Colonic mucosa (tissue), 4 donors: ENCODE data around the gene NLRP2B. TPM values are rescaled to one million over a fixed set of nuclear protein-coding genes. Genes with fewer than 3 reads are reported as not detected.
"Not testable (repeated sequence)": the region's sequence is repeated elsewhere in the genome, so short reads cannot be mapped to it uniquely, and the experiment has no call there.

Experiments used
- DNase-seq: peaks from one replicate; pipeline ENCODE4 v3.0.0-alpha.2; 2020
- H3K27ac ChIP-seq: fragments of 200-600 bp; one replicate; pipeline ENCODE4 v1.8.0; 2021
- H3K27me3 ChIP-seq: fragments of 200-600 bp; one replicate; pipeline ENCODE4 v1.8.0; 2021
- H3K36me3 ChIP-seq: fragments of 200-600 bp; one replicate; pipeline ENCODE4 v1.8.0; 2021
- H3K4me1 ChIP-seq: fragments of 200-600 bp; one replicate; pipeline ENCODE4 v1.8.0; 2021; ENCODE audit warnings: mild to moderate bottlenecking
- H3K4me3 ChIP-seq: fragments of 200-600 bp; one replicate; pipeline ENCODE4 v1.8.0; 2021
- H3K9ac ChIP-seq, 2 donors: one replicate each; pipeline ENCODE4 v1.7.0; 2013; ENCODE audit warnings: control low read depth in 2 of 2, low read depth in 2 of 2, low read length in 2 of 2
- H3K9me3 ChIP-seq: fragments of 200-600 bp; one replicate; pipeline ENCODE4 v1.8.0; 2021
- intact Hi-C: fragments of 100-400 bp; cut with DNase I; formaldehyde crosslinking; loops from one replicate; pipeline ENCODE4 v1.14.1; 2022
- total RNA-seq, 2 donors: library from RNA; stranded (reverse); fragmentation: NEBNext Ultra II Directional in 1 of 2; extraction: Animal tissue kit (Norgen Biotek cat#: 25700) in 1 of 2; gene quantifications; one replicate each; pipeline ENCODE4 v1.2.1, GENCODE V29; 2021
- TF ChIP-seq, protein P1 (sequence below): fragments of 200-600 bp; IDR thresholded peaks from one replicate; pipeline ENCODE4 v1.8.0; 2022; ENCODE audit warnings: antibody characterized with exemption, mild to moderate bottlenecking
- donor health status: healthy.
- donor health status: DM: no; HTN: no; CAD: no.
- donor health status: DM: no; HTN: no; CAD: no.

Gene NLRP2B
- total RNA-seq: not detected

DNA sequence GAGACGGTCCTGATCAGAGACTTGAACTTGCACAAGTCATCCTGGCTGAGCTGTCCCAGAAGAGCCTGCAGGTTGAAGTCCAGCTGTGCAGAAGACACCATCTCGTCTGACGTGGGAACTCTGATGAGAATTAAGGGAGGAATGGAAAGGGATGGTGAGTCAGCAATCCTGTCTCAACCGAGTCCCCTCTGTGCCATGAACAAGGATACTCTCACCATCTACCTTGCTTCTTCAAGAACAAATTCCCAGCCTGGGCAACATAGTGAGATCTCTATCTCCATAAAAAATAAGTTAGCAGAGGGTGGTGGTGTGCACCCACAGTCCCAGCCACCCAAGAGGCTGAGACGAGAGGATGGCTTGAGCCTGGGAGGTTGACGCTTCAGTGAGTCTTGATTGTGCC, at the start of gene NLRP2B:
Gene NLRP2B (minus strand): TSS at position 101 of the 400 bp plus-strand sequence.
- Histone ChIP-seq H3K27ac (no peak within 1 kb of the TSS), H3K4me1 (no peaks in the 10 kb centered on the region), H3K9me3 (no peaks in the 10 kb centered on the region), H3K9ac (no peak within 1 kb of the TSS), H3K4me3 (no peak within 1 kb of the TSS), H3K27me3 (no peaks in the 10 kb centered on the region), H3K36me3 (no peaks in the 10 kb centered on the region)
- intact Hi-C loops: no loop called here
- TF ChIP-seq, protein P1, sequence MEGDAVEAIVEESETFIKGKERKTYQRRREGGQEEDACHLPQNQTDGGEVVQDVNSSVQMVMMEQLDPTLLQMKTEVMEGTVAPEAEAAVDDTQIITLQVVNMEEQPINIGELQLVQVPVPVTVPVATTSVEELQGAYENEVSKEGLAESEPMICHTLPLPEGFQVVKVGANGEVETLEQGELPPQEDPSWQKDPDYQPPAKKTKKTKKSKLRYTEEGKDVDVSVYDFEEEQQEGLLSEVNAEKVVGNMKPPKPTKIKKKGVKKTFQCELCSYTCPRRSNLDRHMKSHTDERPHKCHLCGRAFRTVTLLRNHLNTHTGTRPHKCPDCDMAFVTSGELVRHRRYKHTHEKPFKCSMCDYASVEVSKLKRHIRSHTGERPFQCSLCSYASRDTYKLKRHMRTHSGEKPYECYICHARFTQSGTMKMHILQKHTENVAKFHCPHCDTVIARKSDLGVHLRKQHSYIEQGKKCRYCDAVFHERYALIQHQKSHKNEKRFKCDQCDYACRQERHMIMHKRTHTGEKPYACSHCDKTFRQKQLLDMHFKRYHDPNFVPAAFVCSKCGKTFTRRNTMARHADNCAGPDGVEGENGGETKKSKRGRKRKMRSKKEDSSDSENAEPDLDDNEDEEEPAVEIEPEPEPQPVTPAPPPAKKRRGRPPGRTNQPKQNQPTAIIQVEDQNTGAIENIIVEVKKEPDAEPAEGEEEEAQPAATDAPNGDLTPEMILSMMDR: no peak
- DNase-seq: no peak

DNA sequence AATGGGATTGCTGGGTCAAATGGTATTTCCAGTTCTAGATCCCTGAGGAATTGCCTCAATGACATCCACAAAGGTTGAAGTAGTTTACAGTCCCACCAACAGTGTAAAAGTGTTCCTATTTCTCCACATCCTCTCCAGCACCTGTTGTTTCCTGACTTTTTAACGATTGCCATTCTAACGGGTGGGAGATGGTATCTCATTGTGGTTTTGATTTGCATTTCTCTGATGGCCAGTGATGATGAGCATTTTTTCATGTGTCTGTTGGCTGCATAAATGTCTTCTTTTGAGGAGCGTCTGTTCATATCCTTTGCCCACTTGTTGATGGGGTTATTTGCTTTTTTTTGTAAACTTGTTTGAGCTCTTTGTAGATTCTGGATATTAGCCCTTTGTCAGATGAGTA, 45.9 kb upstream of the NLRP2B start:
- H3K27ac ChIP-seq, H3K4me1 ChIP-seq, intact Hi-C loops, H3K4me3 ChIP-seq, H3K36me3 ChIP-seq, H3K27me3 ChIP-seq, DNase-seq, H3K9me3 ChIP-seq, H3K9ac ChIP-seq: not testable (repeated sequence)

DNA sequence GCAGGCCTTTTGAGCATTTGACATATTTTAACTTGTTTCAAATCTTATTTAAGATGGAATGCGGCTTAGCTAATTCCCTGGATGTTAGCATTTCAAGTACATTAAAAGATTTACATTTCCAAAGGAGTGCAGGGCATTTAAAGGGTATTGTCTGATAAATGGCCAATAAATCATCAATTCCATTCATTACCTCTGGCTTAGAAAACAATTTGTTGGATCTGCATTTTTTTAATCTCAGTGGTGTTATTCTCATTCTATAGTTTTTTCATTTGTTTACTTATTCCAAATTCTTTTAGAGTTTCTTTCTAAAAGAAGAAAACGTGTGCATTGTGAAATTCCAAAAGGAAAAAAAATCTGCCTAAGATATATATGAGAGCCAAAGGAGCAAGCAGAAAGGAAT, 1.3 kb upstream of the NLRP2B start:
- intact Hi-C loops: no loop called here

DNA sequence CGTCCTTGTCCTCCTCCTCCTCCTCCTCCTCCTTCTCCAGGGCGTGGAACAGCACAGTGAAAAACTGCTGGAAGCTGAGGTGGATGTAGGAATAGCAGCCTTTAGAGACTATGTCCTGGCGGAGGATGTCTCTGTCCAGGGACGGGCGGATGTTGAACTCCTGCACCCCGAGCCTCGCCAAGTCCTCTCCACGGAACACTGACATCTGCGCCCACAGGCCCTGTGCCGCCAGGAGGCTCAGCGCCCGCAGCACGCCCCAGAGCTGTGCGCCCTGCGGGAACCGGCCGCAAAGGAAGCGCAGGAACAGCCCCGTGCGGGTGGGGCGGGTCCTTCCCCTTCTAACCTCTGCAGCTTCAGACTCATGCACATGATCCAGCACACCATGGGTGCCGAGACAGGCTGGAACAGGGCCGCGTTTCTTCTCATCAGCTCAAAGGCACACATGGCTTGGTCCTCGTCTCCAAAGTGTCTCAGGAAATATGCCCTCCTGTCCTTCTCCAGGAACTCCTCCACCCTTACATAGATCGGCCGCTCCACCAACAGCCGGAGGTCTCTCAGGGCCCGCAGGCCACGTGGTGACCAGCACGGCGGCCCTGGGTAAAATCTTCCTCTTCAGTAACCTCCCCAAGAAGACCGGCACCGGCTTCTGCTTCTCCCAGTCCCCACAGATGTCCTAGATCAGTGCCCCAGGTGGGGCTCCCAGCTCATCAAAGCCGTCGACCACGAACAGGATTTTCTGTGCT, 1.2 kb downstream of the NLRP2B start:
- TF ChIP-seq, protein P1: no peak
- no peak overlapping the region for H3K27ac ChIP-seq
- no peak for DNase-seq

More for the DNA sequence above, 1.3 kb upstream of the NLRP2B start:
- Histone ChIP-seq H3K4me3 (no peak overlapping the region), H3K4me1 (no peaks in the 10 kb centered on the region), H3K36me3 (no peaks in the 10 kb centered on the region), H3K27ac (no peak overlapping the region), H3K9me3 (no peaks in the 10 kb centered on the region), H3K27me3 (no peaks in the 10 kb centered on the region), H3K9ac (no peak overlapping the region)
- no peak for DNase-seq
- TF ChIP-seq, protein P1: no peak

DNA sequence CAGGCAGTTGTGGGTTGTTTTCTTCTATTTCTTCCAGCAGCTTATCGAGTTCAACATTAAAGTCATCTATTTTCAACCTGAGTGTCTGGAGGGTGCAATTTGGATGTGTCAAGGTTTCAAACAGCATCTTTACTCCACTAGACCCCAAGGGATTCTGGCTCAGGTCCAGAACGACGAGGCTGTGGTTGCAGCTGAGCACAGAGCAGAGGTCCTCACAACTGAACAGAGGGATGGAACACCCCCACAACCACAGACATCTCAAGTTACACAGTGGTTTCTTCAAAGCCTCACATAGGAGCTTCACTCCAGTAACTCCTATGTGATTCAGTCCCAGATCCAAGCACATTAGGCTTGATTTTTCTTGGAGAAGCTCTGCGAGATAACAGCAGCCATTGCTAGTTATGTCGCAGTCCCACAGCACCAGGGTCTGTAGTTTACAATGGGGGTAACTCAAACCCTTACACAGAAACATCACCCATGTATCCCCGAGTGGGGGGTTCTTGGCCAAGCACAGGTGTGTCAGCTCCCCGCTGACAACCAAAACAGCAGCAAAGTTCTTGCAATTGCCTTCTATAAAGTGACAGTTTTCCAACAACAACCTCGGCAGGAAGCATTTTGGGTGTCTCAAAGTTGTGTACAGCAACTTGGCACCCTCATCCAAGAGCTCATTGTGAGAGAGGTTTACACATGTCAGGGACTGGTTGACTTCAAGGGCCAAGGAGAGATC, 2.8 kb downstream of the NLRP2B start:
- no peaks in the 10 kb centered on the region for H3K36me3 ChIP-seq
- intact Hi-C loops: no loop called here
- no peak overlapping the region for H3K27ac ChIP-seq
- H3K9me3 ChIP-seq: no peaks in the 10 kb centered on the region
- H3K9ac ChIP-seq: no peak overlapping the region
- DNase-seq: no peak
- TF ChIP-seq, protein P1: no peak
- H3K27me3 ChIP-seq: no peaks in the 10 kb centered on the region
- H3K4me3 ChIP-seq: no peak overlapping the region
- no peaks in the 10 kb centered on the region for H3K4me1 ChIP-seq

More for the DNA sequence above, 1.2 kb downstream of the NLRP2B start:
- intact Hi-C loops: no loop called here
- no peak overlapping the region for H3K4me3 ChIP-seq
- H3K36me3 ChIP-seq: no peaks in the 10 kb centered on the region
- H3K9me3 ChIP-seq: no peaks in the 10 kb centered on the region
- no peak overlapping the region for H3K9ac ChIP-seq
- no peaks in the 10 kb centered on the region for H3K4me1 ChIP-seq
- H3K27me3 ChIP-seq: no peaks in the 10 kb centered on the region

DNA sequence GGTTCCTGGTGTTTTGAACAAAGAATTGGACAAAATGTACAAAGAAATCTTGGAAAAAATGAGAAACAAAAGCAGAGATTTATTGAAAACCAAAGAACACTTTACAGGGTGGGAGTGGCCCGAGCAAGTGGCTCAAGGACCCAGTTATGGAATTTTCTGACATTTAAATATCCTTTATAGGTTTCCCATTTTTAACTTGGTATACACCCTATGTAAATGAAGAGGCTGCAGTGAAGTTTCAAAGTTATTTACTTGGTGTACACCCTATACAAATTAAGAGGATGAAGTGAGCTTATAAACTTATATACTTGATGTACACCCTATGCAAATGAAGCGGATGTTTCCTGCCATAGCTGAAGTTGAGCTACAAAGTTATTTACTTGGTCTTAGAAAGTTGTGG, 4.7 kb downstream of the NLRP2B start:
- intact Hi-C loops: no loop called here
- TF ChIP-seq, protein P1: no peak
- Histone ChIP-seq H3K27me3 (no peaks in the 10 kb centered on the region), H3K27ac (no peak overlapping the region), H3K4me3 (no peak overlapping the region), H3K9me3 (no peaks in the 10 kb centered on the region), H3K4me1 (no peaks in the 10 kb centered on the region), H3K9ac (no peak overlapping the region), H3K36me3 (no peaks in the 10 kb centered on the region)
- no peak for DNase-seq
